ENCODE measurements around the gene GALNT2.

GALNT2 gene

GRCh38 chr1:230029244-230029941 is 37.6 kb upstream of the GALNT2 start:
- no peak for DNase-seq (ENCODE audit: low read depth, low spot score)
- no peaks in the 10 kb centered on the region for H3K9me3 ChIP-seq (ENCODE audit: low read depth, low read length)
- no peak overlapping the region for H3K27ac ChIP-seq
- H3K9ac ChIP-seq (ENCODE audit: insufficient read length) = no peak overlapping the region
- TF ChIP-seq FOXP2 (optimal IDR thresholded peaks at IDR 0.05; ENCODE audit: control extremely low read depth, extremely low read length, insufficient read depth) = no peak
- TF ChIP-seq POLR2AphosphoS5 (IDR thresholded peaks at IDR 0.05; ENCODE audit: borderline replicate concordance, low read depth, low read length) = no peak
- TF ChIP-seq EZH2 (IDR thresholded peaks at IDR 0.05) = no peak
- no peaks in the 10 kb centered on the region for H3K36me3 ChIP-seq (ENCODE audit: insufficient read depth, low read length)
- H3K4me3 ChIP-seq = no peak overlapping the region

GRCh38 chr1:230030122-230030821 is 36.8 kb upstream of the GALNT2 start:
- H3K27ac ChIP-seq = no peak overlapping the region
- no peaks in the 10 kb centered on the region for H3K9me3 ChIP-seq (ENCODE audit: low read depth, low read length)
- no peaks in the 10 kb centered on the region for H3K36me3 ChIP-seq (ENCODE audit: insufficient read depth, low read length)
- DNase-seq (ENCODE audit: low read depth, low spot score) = no peak
- TF ChIP-seq POLR2AphosphoS5 (IDR thresholded peaks at IDR 0.05; ENCODE audit: borderline replicate concordance, low read depth, low read length) (no peak), FOXP2 (optimal IDR thresholded peaks at IDR 0.05; ENCODE audit: control extremely low read depth, extremely low read length, insufficient read depth) (no peak)
- no peak overlapping the region for H3K9ac ChIP-seq (ENCODE audit: insufficient read length)
- no peak overlapping the region for H3K4me3 ChIP-seq

GRCh38 chr1:230031131-230031530 is 35.9 kb upstream of the GALNT2 start:
- no peak overlapping the region for H3K9ac ChIP-seq (ENCODE audit: insufficient read length)
- H3K9me3 ChIP-seq (ENCODE audit: low read depth, low read length) = no peaks in the 10 kb centered on the region; the same call in 1 of the 2 replicates
- H3K36me3 ChIP-seq (ENCODE audit: insufficient read depth, low read length) = no peaks in the 10 kb centered on the region
- no peak overlapping the region for H3K27ac ChIP-seq
- no peak for DNase-seq (ENCODE audit: low read depth, low spot score)
- no peak for TF ChIP-seq FOXP2 (optimal IDR thresholded peaks at IDR 0.05; ENCODE audit: control extremely low read depth, extremely low read length, insufficient read depth)
- TF ChIP-seq EZH2 (IDR thresholded peaks at IDR 0.05) = no peak
- no peak for TF ChIP-seq POLR2AphosphoS5 (IDR thresholded peaks at IDR 0.05; ENCODE audit: borderline replicate concordance, low read depth, low read length)
- no peak overlapping the region for H3K4me3 ChIP-seq

GRCh38 chr1:230032516-230033281 is 34.3 kb upstream of the GALNT2 start:
- TF ChIP-seq FOXP2 (optimal IDR thresholded peaks at IDR 0.05; ENCODE audit: control extremely low read depth, extremely low read length, insufficient read depth) (no peak), POLR2AphosphoS5 (IDR thresholded peaks at IDR 0.05; ENCODE audit: borderline replicate concordance, low read depth, low read length) (no peak), EZH2 (IDR thresholded peaks at IDR 0.05) (no peak)
- no peak overlapping the region for H3K9ac ChIP-seq (ENCODE audit: insufficient read length)
- DNase-seq (ENCODE audit: low read depth, low spot score) = no peak
- H3K36me3 ChIP-seq (ENCODE audit: insufficient read depth, low read length) = no peaks in the 10 kb centered on the region
- H3K27ac ChIP-seq = no peak overlapping the region
- H3K4me3 ChIP-seq = no peak overlapping the region
- H3K9me3 ChIP-seq (ENCODE audit: low read depth, low read length) = no peaks in the 10 kb centered on the region; the same call in 1 of the 2 replicates

- DNase-seq (ENCODE audit: low read depth, low spot score) = no peak
- H3K4me3 ChIP-seq = no peak overlapping the region
- no peak overlapping the region for H3K9ac ChIP-seq (ENCODE audit: insufficient read length)
- TF ChIP-seq POLR2AphosphoS5 (IDR thresholded peaks at IDR 0.05; ENCODE audit: borderline replicate concordance, low read depth, low read length) (no peak), EZH2 (IDR thresholded peaks at IDR 0.05) (no peak), FOXP2 (optimal IDR thresholded peaks at IDR 0.05; ENCODE audit: control extremely low read depth, extremely low read length, insufficient read depth) (no peak)
- H3K27ac ChIP-seq = no peak overlapping the region
- no peaks in the 10 kb centered on the region for H3K36me3 ChIP-seq (ENCODE audit: insufficient read depth, low read length)
- H3K9me3 ChIP-seq (ENCODE audit: low read depth, low read length) = no peaks in the 10 kb centered on the region; the same call in 1 of the 2 replicates
These were observed 29.8 kb upstream of the GALNT2 start for GRCh38 chr1:230037261-230037660.

GRCh38 chr1:230040440-230040839 is 26.6 kb upstream of the GALNT2 start:
- no peaks in the 10 kb centered on the region for H3K36me3 ChIP-seq (ENCODE audit: insufficient read depth, low read length)
- TF ChIP-seq EZH2 (IDR thresholded peaks at IDR 0.05) = no peak
- no peak for TF ChIP-seq FOXP2 (optimal IDR thresholded peaks at IDR 0.05; ENCODE audit: control extremely low read depth, extremely low read length, insufficient read depth)
- TF ChIP-seq POLR2AphosphoS5 (IDR thresholded peaks at IDR 0.05; ENCODE audit: borderline replicate concordance, low read depth, low read length) = no peak
- H3K4me3 ChIP-seq = no peak overlapping the region

GRCh38 chr1:230043081-230043480 is 24.0 kb upstream of the GALNT2 start:
- no peaks in the 10 kb centered on the region for H3K9me3 ChIP-seq (ENCODE audit: low read depth, low read length)
- no peaks in the 10 kb centered on the region for H3K36me3 ChIP-seq (ENCODE audit: insufficient read depth, low read length)
- no peak overlapping the region for H3K4me3 ChIP-seq
- DNase-seq (ENCODE audit: low read depth, low spot score) = no peak
- no peak overlapping the region for H3K9ac ChIP-seq (ENCODE audit: insufficient read length)
- no peak overlapping the region for H3K27ac ChIP-seq
- TF ChIP-seq EZH2 (IDR thresholded peaks at IDR 0.05) = no peak
- no peak for TF ChIP-seq POLR2AphosphoS5 (IDR thresholded peaks at IDR 0.05; ENCODE audit: borderline replicate concordance, low read depth, low read length)
- TF ChIP-seq FOXP2 (optimal IDR thresholded peaks at IDR 0.05; ENCODE audit: control extremely low read depth, extremely low read length, insufficient read depth) = no peak

More at GRCh38 chr1:230040440-230040839, 26.6 kb upstream of the GALNT2 start:
- no peak for DNase-seq (ENCODE audit: low read depth, low spot score)
- Histone ChIP-seq H3K9ac (ENCODE audit: insufficient read length) (no peak overlapping the region), H3K9me3 (ENCODE audit: low read depth, low read length) (no peaks in the 10 kb centered on the region; the same call in 1 of the 2 replicates), H3K27ac (no peak overlapping the region)

- Histone ChIP-seq H3K9me3 (ENCODE audit: low read depth, low read length) (no peaks in the 10 kb centered on the region), H3K4me3 (no peak overlapping the region), H3K27ac (no peak overlapping the region), H3K36me3 (ENCODE audit: insufficient read depth, low read length) (no peaks in the 10 kb centered on the region), H3K9ac (ENCODE audit: insufficient read length) (no peak overlapping the region)
- no peak for DNase-seq (ENCODE audit: low read depth, low spot score)
- TF ChIP-seq POLR2AphosphoS5 (IDR thresholded peaks at IDR 0.05; ENCODE audit: borderline replicate concordance, low read depth, low read length) = no peak
- TF ChIP-seq FOXP2 (optimal IDR thresholded peaks at IDR 0.05; ENCODE audit: control extremely low read depth, extremely low read length, insufficient read depth) = no peak
- no peak for TF ChIP-seq EZH2 (IDR thresholded peaks at IDR 0.05)
These were observed 22.3 kb upstream of the GALNT2 start for GRCh38 chr1:230044729-230045128.
